ENCODE results near the gene ADORA1.

GRCh38 chr1:203188686-203189232, 61.2 kb downstream of the ADORA1 start:
- TF ChIP-seq CTCF (IDR thresholded peaks at IDR 0.05) = no peak
- no peak for TF ChIP-seq POLR2A (IDR thresholded peaks at IDR 0.05)
- TF ChIP-seq EP300 (IDR thresholded peaks at IDR 0.05; ENCODE audit: low read depth) = no peak

Data from transverse colon (tissue), 3 donors.